ENCODE measurements around the gene INO80C.

Gene INO80C

DNA sequence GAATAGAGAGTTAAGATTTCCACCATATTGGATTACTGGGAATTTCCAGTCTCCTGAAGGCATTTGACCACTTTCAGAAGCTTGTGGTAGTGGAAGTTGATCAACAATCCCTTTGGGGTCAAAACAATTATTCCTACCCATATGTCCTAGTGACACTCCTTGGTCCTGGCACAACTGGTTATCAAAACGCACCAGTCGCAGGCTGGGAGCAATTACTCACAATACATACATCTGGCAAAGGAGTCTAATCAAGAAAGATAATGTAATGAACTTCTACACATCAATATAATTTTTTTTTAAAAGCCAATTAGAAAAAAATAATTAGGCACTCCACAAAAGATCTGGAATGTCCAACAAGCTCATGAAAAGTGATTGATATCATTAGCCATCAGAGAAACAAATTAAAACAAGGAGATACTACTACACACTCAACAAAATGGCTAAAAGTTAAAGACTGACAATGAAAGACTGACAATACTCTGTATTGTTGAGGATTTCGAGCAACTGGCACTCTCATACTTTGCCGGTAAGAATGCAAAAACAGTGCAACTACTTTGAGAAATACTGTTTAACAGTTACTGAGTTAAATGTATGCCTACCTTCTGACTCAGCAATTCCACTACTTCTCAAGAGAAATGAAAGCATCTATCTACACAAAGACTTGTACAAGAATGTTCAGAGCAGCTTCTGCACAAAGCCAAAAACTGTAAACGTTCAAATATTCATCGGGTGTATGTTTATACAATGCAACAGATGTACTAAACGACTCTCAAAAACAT, 2.0 kb downstream of the INO80C start:
- Histone ChIP-seq H3K27me3 (ENCODE audit: low read depth, low read length) (no peaks in the 10 kb centered on the region), H3K4me2 (ENCODE audit: low read length) (peak overlapping the region; percentile 83; the same call in 1 of the 2 replicates), H3K4me1 (ENCODE audit: low read length) (peaks cover 17% of the 10 kb centered on the region), H3K79me2 (ENCODE audit: low read length) (peaks cover 44% of the 10 kb centered on the region), H2AFZ (ENCODE audit: low read depth, low read length) (no peak overlapping the region), H3K36me3 (replicated peaks; ENCODE audit: low read depth, low read length) (no peaks in the 10 kb centered on the region), H3K9me3 (ENCODE audit: insufficient read depth, low read length) (no peaks in the 10 kb centered on the region), H4K20me1 (ENCODE audit: insufficient read depth, low read length) (no peaks in the 10 kb centered on the region), H3K4me3 (ENCODE audit: low read length) (0 out of 2 replicates have a peak overlapping the region, but pooled peaks have one; percentile 84), H3K9ac (ENCODE audit: low read length) (no peak overlapping the region), H3K27ac (ENCODE audit: low read length) (no peak overlapping the region)
- no peak for TF ChIP-seq EZH2phosphoT487 (IDR thresholded peaks at IDR 0.05; ENCODE audit: low read depth)
- TF ChIP-seq, protein P1, sequence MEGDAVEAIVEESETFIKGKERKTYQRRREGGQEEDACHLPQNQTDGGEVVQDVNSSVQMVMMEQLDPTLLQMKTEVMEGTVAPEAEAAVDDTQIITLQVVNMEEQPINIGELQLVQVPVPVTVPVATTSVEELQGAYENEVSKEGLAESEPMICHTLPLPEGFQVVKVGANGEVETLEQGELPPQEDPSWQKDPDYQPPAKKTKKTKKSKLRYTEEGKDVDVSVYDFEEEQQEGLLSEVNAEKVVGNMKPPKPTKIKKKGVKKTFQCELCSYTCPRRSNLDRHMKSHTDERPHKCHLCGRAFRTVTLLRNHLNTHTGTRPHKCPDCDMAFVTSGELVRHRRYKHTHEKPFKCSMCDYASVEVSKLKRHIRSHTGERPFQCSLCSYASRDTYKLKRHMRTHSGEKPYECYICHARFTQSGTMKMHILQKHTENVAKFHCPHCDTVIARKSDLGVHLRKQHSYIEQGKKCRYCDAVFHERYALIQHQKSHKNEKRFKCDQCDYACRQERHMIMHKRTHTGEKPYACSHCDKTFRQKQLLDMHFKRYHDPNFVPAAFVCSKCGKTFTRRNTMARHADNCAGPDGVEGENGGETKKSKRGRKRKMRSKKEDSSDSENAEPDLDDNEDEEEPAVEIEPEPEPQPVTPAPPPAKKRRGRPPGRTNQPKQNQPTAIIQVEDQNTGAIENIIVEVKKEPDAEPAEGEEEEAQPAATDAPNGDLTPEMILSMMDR (IDR thresholded peaks at IDR 0.05; ENCODE audit: low read depth, low read length) = no peak

DNA sequence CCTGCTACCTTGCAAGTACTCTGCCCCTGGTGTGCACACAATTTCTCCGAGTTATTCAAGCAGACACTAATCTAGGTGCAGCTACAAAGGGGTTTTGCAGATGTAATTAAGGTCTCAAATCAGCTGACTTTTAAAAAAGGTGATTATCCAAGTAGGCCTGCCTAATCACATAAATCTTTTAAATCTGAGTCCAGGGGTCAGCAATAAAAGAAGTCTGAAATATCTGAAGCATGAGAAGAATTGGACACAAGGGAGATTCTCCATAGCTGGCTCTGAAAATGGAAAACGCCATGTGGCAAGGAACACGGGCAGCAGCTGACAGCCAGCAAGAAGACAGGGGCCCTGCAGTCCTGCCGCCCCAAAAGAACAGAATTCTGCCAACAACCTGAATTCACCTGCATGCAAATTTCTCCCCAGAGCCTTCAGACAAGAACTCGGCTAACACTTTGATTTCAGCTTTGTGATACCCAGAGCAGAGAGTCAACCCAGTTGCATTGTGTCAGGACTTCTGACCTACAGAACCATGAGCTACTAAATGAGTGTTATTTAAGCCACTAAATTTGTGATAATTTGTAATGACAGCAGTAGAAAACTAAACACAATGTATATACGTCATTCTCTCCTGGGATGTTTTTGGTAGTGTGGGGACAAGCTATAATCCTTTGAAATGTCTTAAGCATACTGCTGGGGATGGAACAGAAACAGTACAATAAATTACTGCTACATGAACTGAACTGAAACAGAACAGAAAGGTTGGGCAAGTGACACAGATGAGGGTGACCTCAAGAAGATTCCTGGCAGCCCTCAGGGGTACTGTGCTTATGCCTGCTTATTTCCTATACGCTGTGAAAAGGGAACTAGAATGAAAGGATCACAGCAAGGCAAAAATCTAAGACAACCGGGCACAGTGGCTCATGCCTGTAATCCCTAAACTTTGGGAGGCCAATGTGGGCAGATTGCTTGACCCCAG, 3.2 kb downstream of the INO80C start:
- H3K27me3 ChIP-seq (ENCODE audit: low read depth, low read length) = no peaks in the 10 kb centered on the region
- H3K79me2 ChIP-seq (ENCODE audit: low read length) = peaks cover 47% of the 10 kb centered on the region
- H3K4me1 ChIP-seq (ENCODE audit: low read length) = peaks cover 17% of the 10 kb centered on the region
- H3K4me2 ChIP-seq (ENCODE audit: low read length) = no peak overlapping the region
- no peaks in the 10 kb centered on the region for H3K9me3 ChIP-seq (ENCODE audit: insufficient read depth, low read length)
- H4K20me1 ChIP-seq (ENCODE audit: insufficient read depth, low read length) = no peaks in the 10 kb centered on the region
- no peak overlapping the region for H3K9ac ChIP-seq (ENCODE audit: low read length)
- no peak overlapping the region for H3K4me3 ChIP-seq (ENCODE audit: low read length)
- no peak for TF ChIP-seq EZH2phosphoT487 (IDR thresholded peaks at IDR 0.05; ENCODE audit: low read depth)
- TF ChIP-seq, protein P1 (IDR thresholded peaks at IDR 0.05; ENCODE audit: low read depth, low read length) = no peak
- no peak overlapping the region for H2AFZ ChIP-seq (ENCODE audit: low read depth, low read length)
- no peaks in the 10 kb centered on the region for H3K36me3 ChIP-seq (replicated peaks; ENCODE audit: low read depth, low read length)
- no peak overlapping the region for H3K27ac ChIP-seq (ENCODE audit: low read length)

- no peak overlapping the region for H3K9ac ChIP-seq (ENCODE audit: low read length)
- H2AFZ ChIP-seq (ENCODE audit: low read depth, low read length) = no peak overlapping the region
- H3K79me2 ChIP-seq (ENCODE audit: low read length) = peaks cover 43% of the 10 kb centered on the region
- no peaks in the 10 kb centered on the region for H3K36me3 ChIP-seq (replicated peaks; ENCODE audit: low read depth, low read length)
- no peak overlapping the region for H3K27ac ChIP-seq (ENCODE audit: low read length)
- TF ChIP-seq, protein P1 (IDR thresholded peaks at IDR 0.05; ENCODE audit: low read depth, low read length) = no peak
- no peak for TF ChIP-seq EZH2phosphoT487 (IDR thresholded peaks at IDR 0.05; ENCODE audit: low read depth)
- peaks cover 10% of the 10 kb centered on the region for H3K4me1 ChIP-seq (ENCODE audit: low read length)
- no peak overlapping the region for H3K4me2 ChIP-seq (ENCODE audit: low read length)
- H4K20me1 ChIP-seq (ENCODE audit: insufficient read depth, low read length) = no peaks in the 10 kb centered on the region
- H3K27me3 ChIP-seq (ENCODE audit: low read depth, low read length) = no peaks in the 10 kb centered on the region
- H3K9me3 ChIP-seq (ENCODE audit: insufficient read depth, low read length) = no peaks in the 10 kb centered on the region
- H3K4me3 ChIP-seq (ENCODE audit: low read length) = no peak overlapping the region
Observed at GRCh38 chr18:35491700-35492077, 6.1 kb downstream of the INO80C start.
